H1 (cell line): ENCODE results near the gene CYP11A1. TPM values are rescaled to one million over a fixed set of nuclear protein-coding genes. Genes with fewer than 3 reads are reported as not detected.
"Not testable (repeated sequence)": the region's sequence is repeated elsewhere in the genome, so short reads cannot be mapped to it uniquely, and the experiment has no call there.

Source experiments
- CTCF ChIA-PET: fragments of 300-600 bp; sonication (Branson Sonifier 250); formaldehyde crosslinking; loops from one replicate; lab custom pipeline; 2021; ENCODE audit not compliant: partially characterized antibody; lab: Charles Lee
- POLR2A ChIA-PET: fragments of 300-600 bp; sonication (Branson Sonifier 250); formaldehyde crosslinking; loops from one replicate; lab custom pipeline; 2021; ENCODE audit warnings: inconsistent platforms; ENCODE audit not compliant: partially characterized antibody; lab: Charles Lee
- DNase-seq, 2 experiments: peaks; one replicate each; pipeline versions ENCODE4 v3.0.0 to v3.0.0-alpha.2; 2010 to 2022; ENCODE audit warnings: low spot score in 2 of 2, low read depth in 1 of 2, mixed read lengths in 1 of 2
- FAIRE-seq: peaks from 2 replicates; lab custom pipeline; 2011; peaks lifted over from hg19 to GRCh38; lab: Jason Lieb, UNC
- H2AFZ ChIP-seq: 2 replicates; pipeline ENCODE4 v1.8.1; 2012; ENCODE audit warnings: low read length, inconsistent platforms
- H2AK5ac ChIP-seq: 2 replicates; pipeline ENCODE4 v1.6.1; 2013; ENCODE audit warnings: low read depth, low read length
- H2BK120ac ChIP-seq: replicated peaks from 2 replicates; pipeline ENCODE3; 2013; ENCODE audit warnings: low read depth, low read length, inconsistent platforms
- H2BK12ac ChIP-seq: 2 replicates; pipeline ENCODE4 v1.6.1; 2013; ENCODE audit warnings: low read depth, low read length
- H2BK15ac ChIP-seq: 2 replicates; pipeline ENCODE4 v1.6.1; 2013; ENCODE audit warnings: low read length
- H2BK20ac ChIP-seq: 2 replicates; pipeline ENCODE4 v1.6.1; 2013; ENCODE audit warnings: low read length
- H2BK5ac ChIP-seq: 2 replicates; pipeline ENCODE4 v1.6.1; 2013; ENCODE audit warnings: low read depth, low read length
- H3K14ac ChIP-seq: 2 replicates; pipeline ENCODE4 v1.6.1; 2013; ENCODE audit warnings: inconsistent platforms; ENCODE audit not compliant: insufficient read length
- H3K18ac ChIP-seq: 2 replicates; pipeline ENCODE4 v1.6.1; 2013; ENCODE audit warnings: low read length; ENCODE audit errors: extremely low read depth
- H3K23ac ChIP-seq: 2 replicates; pipeline ENCODE4 v1.6.1; 2013; ENCODE audit warnings: inconsistent platforms; ENCODE audit not compliant: insufficient read length
- H3K23me2 ChIP-seq: 2 replicates; pipeline ENCODE4 v1.6.1; 2013; ENCODE audit warnings: low read depth, low read length
- H3K27ac ChIP-seq: 2 replicates; pipeline ENCODE4 v1.6.1; 2011; ENCODE audit warnings: low read depth, low read length, inconsistent platforms
- H3K27me3 ChIP-seq, 4 experiments: replicated peaks in 1 of 4; 1 replicate in 1 of 4; 2 replicates in 3 of 4; pipeline versions ENCODE4 v1.6.1 to v1.8.1; 2011 to 2013; ENCODE audit warnings: low read length in 3 of 4, mild to moderate bottlenecking in 3 of 4, inconsistent platforms in 2 of 4, mixed read lengths in 2 of 4, moderate library complexity in 1 of 4; ENCODE audit not compliant: control insufficient read depth in 3 of 4, insufficient read depth in 3 of 4; ENCODE audit errors: extremely low read depth in 1 of 4
- H3K36me3 ChIP-seq, 4 experiments: 2 replicates each; pipeline versions ENCODE4 v1.6.1 to v1.8.1; 2011 to 2013; ENCODE audit warnings: mild to moderate bottlenecking in 4 of 4, low read length in 3 of 4, moderate library complexity in 2 of 4, control low read depth in 1 of 4, inconsistent platforms in 1 of 4; ENCODE audit not compliant: insufficient read depth in 4 of 4, control insufficient read depth in 2 of 4
- H3K4ac ChIP-seq: replicated peaks from 2 replicates; pipeline ENCODE3; 2013; ENCODE audit warnings: low read length, low read depth, mixed read lengths, inconsistent platforms; ENCODE audit not compliant: insufficient read length
- H3K4me1 ChIP-seq, 4 experiments: replicated peaks in 1 of 4; 1 replicate in 1 of 4; 2 replicates in 3 of 4; pipeline versions ENCODE4 v1.6.1 to v1.8.1; 2011 to 2013; ENCODE audit warnings: low read length in 3 of 4, inconsistent platforms in 2 of 4, mixed read lengths in 1 of 4; ENCODE audit not compliant: insufficient read depth in 4 of 4, control insufficient read depth in 3 of 4
- H3K4me2 ChIP-seq, 2 experiments: 2 replicates each; pipeline versions ENCODE4 v1.6.1 to v1.8.1; 2011 to 2013; ENCODE audit warnings: low read depth in 2 of 2, low read length in 2 of 2, control low read depth in 1 of 2, inconsistent platforms in 1 of 2, mild to moderate bottlenecking in 1 of 2; ENCODE audit not compliant: insufficient read depth in 1 of 2
- H3K4me3 ChIP-seq, 4 experiments: fragments of 200-600, 300-600 bp in 1 of 4; sonication (generic), shearing (Covaris generic), sonication (Bioruptor Twin) in 1 of 4; 2 replicates each; pipeline versions ENCODE4 v1.5.1 to v1.8.1; 2011 to 2016; ENCODE audit warnings: low read length in 4 of 4, low read depth in 3 of 4, control low read depth in 2 of 4, inconsistent platforms in 2 of 4, mild to moderate bottlenecking in 2 of 4, mixed read lengths in 1 of 4, moderate library complexity in 1 of 4; ENCODE audit not compliant: insufficient read depth in 2 of 4; ENCODE audit errors: extremely low read depth in 1 of 4
- H3K56ac ChIP-seq: replicated peaks from 2 replicates; pipeline ENCODE3; 2013; ENCODE audit warnings: low read depth, mild to moderate bottlenecking, mixed read lengths, low read length, inconsistent platforms; ENCODE audit not compliant: insufficient read length
- H3K79me1 ChIP-seq: 2 replicates; pipeline ENCODE4 v1.6.1; 2013; ENCODE audit warnings: low read depth, low read length, control low read depth
- H3K79me2 ChIP-seq, 2 experiments: 2 replicates each; pipeline versions ENCODE4 v1.6.1 to v1.8.1; 2012 to 2013; ENCODE audit warnings: low read length in 2 of 2, mild to moderate bottlenecking in 2 of 2, inconsistent platforms in 1 of 2; ENCODE audit not compliant: insufficient read depth in 2 of 2, control insufficient read depth in 1 of 2
- H3K9ac ChIP-seq, 4 experiments: replicated peaks in 1 of 4; 1 replicate in 1 of 4; 2 replicates in 3 of 4; pipeline versions ENCODE4 v1.6.1 to v1.8.1; 2011 to 2013; ENCODE audit warnings: low read depth in 3 of 4, low read length in 3 of 4, control low read depth in 2 of 4, mild to moderate bottlenecking in 2 of 4, moderate library complexity in 2 of 4, inconsistent platforms in 1 of 4; ENCODE audit errors: extremely low read depth in 1 of 4
- H3K9me3 ChIP-seq, 2 experiments: 2 replicates each; pipeline versions ENCODE4 v1.6.1 to v1.8.1; 2012 to 2013; ENCODE audit warnings: mild to moderate bottlenecking in 2 of 2, moderate library complexity in 2 of 2, control low read depth in 1 of 2, inconsistent platforms in 1 of 2, low read depth in 1 of 2, low read length in 1 of 2, mixed read lengths in 1 of 2; ENCODE audit not compliant: insufficient read depth in 2 of 2
- H4K20me1 ChIP-seq, 2 experiments: replicated peaks in 1 of 2; 2 replicates each; pipeline versions ENCODE3 to v1.8.1; 2011 to 2013; ENCODE audit warnings: inconsistent platforms in 2 of 2, low read length in 2 of 2, mild to moderate bottlenecking in 1 of 2; ENCODE audit not compliant: insufficient read depth in 2 of 2, control insufficient read depth in 1 of 2
- H4K5ac ChIP-seq: 2 replicates; pipeline ENCODE4 v1.6.1; 2013; ENCODE audit warnings: low read length, low read depth, mixed read lengths, inconsistent platforms; ENCODE audit not compliant: insufficient read length
- H4K8ac ChIP-seq: 2 replicates; pipeline ENCODE4 v1.8.0; 2013; ENCODE audit warnings: mild to moderate bottlenecking, moderate library complexity, low read length, inconsistent platforms; ENCODE audit not compliant: insufficient read depth; ENCODE audit errors: extremely low read depth
- H4K91ac ChIP-seq: replicated peaks from 2 replicates; pipeline ENCODE3; 2013; ENCODE audit warnings: low read length, mixed read lengths, inconsistent platforms; ENCODE audit not compliant: insufficient read length
- HDAC2 ChIP-seq, 2 experiments: fragments of 300-600 bp in 1 of 2; sonication (generic) in 1 of 2; IDR thresholded peaks; 2 replicates each; pipeline ENCODE4 v1.6.1; 2011 to 2012; ENCODE audit warnings: low read depth in 2 of 2, low read length in 2 of 2, mild to moderate bottlenecking in 2 of 2, moderate library complexity in 2 of 2, borderline replicate concordance in 1 of 2, inconsistent platforms in 1 of 2
- TEAD4 ChIP-seq: IDR thresholded peaks from 2 replicates; pipeline ENCODE4 v1.6.1; 2012; ENCODE audit warnings: low read depth, low read length, inconsistent platforms, mixed read lengths
- WGBS, 2 experiments: shearing (Covaris generic) in 1 of 2; methylation state at CpG; one replicate each; pipeline versions ENCODE4 v1.1.6 to v1.1.7; 2013 to 2015; ENCODE audit warnings: low lambda C conversion rate in 2 of 2, mixed read lengths in 2 of 2, inconsistent platforms in 1 of 2, low coverage in 1 of 2, missing lambda C conversion rate in 1 of 2; ENCODE audit not compliant: insufficient replicate concordance in 2 of 2, insufficient coverage in 1 of 2, insufficient read length in 1 of 2; ENCODE audit errors: extremely low coverage in 1 of 2, missing lambda C conversion rate in 1 of 2; 5-methylcytosine and 5-hydroxymethylcytosine counted together
- polyA plus RNA-seq, 7 experiments: library from polyadenylated mRNA; depleted of rRNA in 3 of 7; stranded (reverse) in 5 of 7; unstranded in 2 of 7; fragments of >200 nt in 5 of 7; fragments of 200-250 nt in 2 of 7; gene quantifications; 1 replicate in 5 of 7; 2 replicates in 1 of 7; 4 replicates in 1 of 7; pipeline versions ENCODE4 v1.2.1 to v1.2.3, GENCODE V29; 2011 to 2013; ENCODE audit warnings: missing spikeins in 2 of 7, mixed read lengths in 2 of 7
- total RNA-seq: library from RNA; stranded (reverse); fragmentation: NEBNext Ultra II Directional; extraction: Animal tissue kit (Norgen Biotek cat#: 25700); gene quantifications from 2 replicates; pipeline ENCODE4 v1.2.1, GENCODE V29; 2021
- TF ChIP-seq, protein P1 (sequence below): IDR thresholded peaks from 2 replicates; pipeline ENCODE4 v1.6.1; 2012; ENCODE audit warnings: inconsistent platforms

Gene CYP11A1
- total and polyA plus RNA-seq, 2 of the 8 experiments (the other 6 are each of a cell fraction or from before 2014, with no cell fraction given) = 1.9 to 7.2 TPM

DNA sequence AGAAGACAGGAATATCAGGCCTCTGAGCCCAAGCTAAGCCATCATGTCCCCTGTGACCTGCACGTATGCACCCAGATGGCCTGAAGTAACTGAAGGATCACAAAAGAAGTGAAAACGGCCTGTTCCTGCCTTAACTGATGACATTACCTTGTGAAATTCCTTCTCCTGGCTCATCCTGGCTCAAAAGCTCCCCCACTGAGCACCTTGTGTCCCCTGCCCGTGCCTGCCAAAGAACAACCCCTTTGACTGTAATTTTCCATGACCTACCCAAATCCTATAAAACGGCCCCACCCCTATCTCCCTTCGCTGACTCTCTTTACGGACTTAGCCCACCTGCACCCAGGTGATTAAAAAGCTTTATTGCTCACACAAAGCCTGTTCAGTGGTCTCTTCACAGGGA lies 8.1 kb downstream of the CYP11A1 start:
- not testable (repeated sequence) for H2BK120ac ChIP-seq, H3K18ac ChIP-seq, H3K9ac ChIP-seq, H3K27ac ChIP-seq, H2AFZ ChIP-seq, H3K23me2 ChIP-seq, H3K56ac ChIP-seq, H3K79me2 ChIP-seq, H3K36me3 ChIP-seq, H2BK20ac ChIP-seq, H4K8ac ChIP-seq, DNase-seq, H4K5ac ChIP-seq, H2BK15ac ChIP-seq, H3K23ac ChIP-seq, H3K4ac ChIP-seq, H3K79me1 ChIP-seq, H4K91ac ChIP-seq, H3K27me3 ChIP-seq, H3K14ac ChIP-seq, H3K9me3 ChIP-seq, FAIRE-seq, H4K20me1 ChIP-seq, H2AK5ac ChIP-seq, H2BK12ac ChIP-seq
- H3K4me3 ChIP-seq = 0 out of 8 replicates have a peak overlapping the region, but pooled peaks of 1 of the 4 experiments have one; percentile 12
- 0 out of 2 replicates have a peak, but pooled peaks have one; percentile 9 for TF ChIP-seq TEAD4
- TF ChIP-seq HDAC2 (IDR thresholded peaks at IDR 0.05; ENCODE audit: borderline replicate concordance in 1 of 2, low read depth in 2 of 2, low read length in 2 of 2) = 0 out of 4 replicates have a peak, but pooled peaks of 1 of the 2 experiments have one; percentile 46
- TF ChIP-seq, protein P1, sequence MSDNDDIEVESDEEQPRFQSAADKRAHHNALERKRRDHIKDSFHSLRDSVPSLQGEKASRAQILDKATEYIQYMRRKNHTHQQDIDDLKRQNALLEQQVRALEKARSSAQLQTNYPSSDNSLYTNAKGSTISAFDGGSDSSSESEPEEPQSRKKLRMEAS = 0 out of 2 replicates have a peak, but pooled peaks have one; percentile 11
- peak overlapping the region; percentile 27 to 37; a peak in 2 of 4 replicates for H3K4me2 ChIP-seq
- POLR2A ChIA-PET = interaction anchor here (1.1 kb wide), 1 partner anchor 9 kb away, joined by 4 read pairs; the partner anchor contains the start of gene CYP11A1
- CTCF ChIA-PET = interaction anchor here (0.9 to 1.6 kb wide), 6 partner anchors 8 to 307 kb away, joined by 3 to 5 read pairs (median 3); no protein-coding TSS in a partner anchor
- WGBS, 2 experiments = 27% methylated on average over 6 of the region's 6 CpGs; no CpG with 5 or more reads in 1 of the 2 experiments
- 0 out of 2 replicates have a peak overlapping the region, but pooled peaks have one; percentile 60 for H2BK5ac ChIP-seq
- peaks cover 0 to 17% (median 5%) of the 10 kb centered on the region in 4 experiments; a peak in 6 of 7 replicates for H3K4me1 ChIP-seq
